Esophagus squamous epithelium (tissue), 5 donors: ENCODE data around the gene PIAS4. TPM values are rescaled to one million over a fixed set of nuclear protein-coding genes. Genes with fewer than 3 reads are reported as not detected.

Experiments used
- DNase-seq: peaks from one replicate; lab custom pipeline; 2025; lab: John Stamatoyannopoulos, UW
- H3K27ac ChIP-seq, 4 donors: fragments of 200-600 bp; sonication (generic); one replicate each; pipeline ENCODE4 v1.5.1; 2016 to 2019; ENCODE audit warnings: mild to moderate bottlenecking in 1 of 4
- H3K27me3 ChIP-seq, 4 donors: fragments of 200-600 bp; sonication (generic); 1 replicate in 3 of 4; 2 replicates in 1 of 4; pipeline versions ENCODE4 v1.5.1 to v1.6.0; 2017 to 2021; ENCODE audit warnings: antibody characterized with exemption in 1 of 4
- H3K36me3 ChIP-seq, 3 donors: fragments of 200-600 bp; sonication (generic); one replicate each; pipeline ENCODE4 v1.5.1; 2016 to 2019
- H3K4me1 ChIP-seq, 3 donors: fragments of 200-600 bp; sonication (generic); one replicate each; pipeline ENCODE4 v1.5.1; 2017 to 2019
- H3K4me3 ChIP-seq, 4 donors: fragments of 200-600 bp; sonication (generic); 1 replicate in 3 of 4; 2 replicates in 1 of 4; pipeline ENCODE4 v1.5.1; 2016 to 2019; ENCODE audit warnings: mild to moderate bottlenecking in 2 of 4, moderate library complexity in 1 of 4
- H3K9me3 ChIP-seq, 3 donors: fragments of 200-600 bp; sonication (generic); one replicate each; pipeline ENCODE4 v1.5.1; 2016 to 2019
- POLR2A ChIP-seq, 4 donors: fragments of 450-650 bp; IDR thresholded peaks; one replicate each; pipeline ENCODE4 v1.6.1; 2017; ENCODE audit warnings: antibody characterized with exemption in 4 of 4, mild to moderate bottlenecking in 4 of 4, moderate library complexity in 3 of 4
- WGBS, 2 donors: methylation state at CpG; one replicate each; pipeline ENCODE4 v1.1.5; 2018; 5-methylcytosine and 5-hydroxymethylcytosine counted together
- intact Hi-C: fragments of 100-400 bp; cut with DNase I; formaldehyde crosslinking; loops from one replicate; pipeline ENCODE4 v1.15.0; 2022
- total RNA-seq, 4 donors: library from RNA; depleted of rRNA; stranded (reverse); fragments of >200 nt; gene quantifications; one replicate each; pipeline ENCODE4 v1.1.0, GENCODE V29; 2016
- TF ChIP-seq, protein P1 (sequence below), 6 experiments: fragments of 450-650 bp in 4 of 6; fragments of 200-600 bp in 2 of 6; sonication (generic) in 2 of 6; IDR thresholded peaks; one replicate each; pipeline ENCODE4 v1.5.1; 2016 to 2019; ENCODE audit warnings: antibody characterized with exemption in 6 of 6, mild to moderate bottlenecking in 4 of 6, moderate library complexity in 4 of 6
- donor health status: DM: yes; HTN: yes; CAD: no.

PIAS4 gene
- total RNA-seq, 4 donors from 2014 or later = 11.4 to 15.1 (median 13.0) TPM

DNA sequence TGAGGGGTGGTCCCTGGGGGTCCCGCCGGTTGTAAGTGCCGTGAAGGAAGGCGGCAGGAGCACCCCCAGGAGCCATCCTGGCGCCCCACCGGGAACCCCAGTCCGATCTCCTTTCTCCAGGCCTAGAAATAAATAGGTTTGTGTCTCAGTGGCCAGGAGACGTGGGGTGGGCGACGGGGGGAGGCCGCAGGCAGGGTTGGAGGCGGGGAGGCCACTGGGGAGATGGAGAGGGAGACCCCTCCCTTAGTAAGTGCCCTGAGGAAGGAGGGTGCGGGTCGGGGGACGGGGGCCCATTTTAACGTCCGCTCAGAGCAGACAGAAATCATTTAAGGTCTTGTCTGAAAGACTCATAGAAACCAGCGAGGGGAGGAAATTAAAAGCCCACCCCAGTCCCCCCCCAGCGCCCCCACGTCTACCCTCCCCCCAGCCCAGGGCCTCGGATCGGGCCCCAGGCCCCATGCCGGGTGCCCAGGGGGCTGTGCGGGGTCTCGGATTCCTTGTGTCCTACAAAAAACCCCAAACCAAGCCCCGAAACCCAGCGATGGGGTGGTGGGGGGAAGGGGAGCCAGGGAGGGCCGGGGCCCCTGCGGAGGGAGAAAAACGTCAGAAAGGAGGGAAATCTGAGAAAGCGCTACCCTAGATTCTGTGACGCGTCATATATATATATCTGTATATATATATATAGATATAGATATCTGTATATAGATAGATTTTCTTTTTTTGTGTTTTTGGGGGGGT, 39.6 kb downstream of the PIAS4 start:
- Histone ChIP-seq H3K4me1 (peaks cover 31 to 86% (median 32%) of the 10 kb centered on the region in 3 donors), H3K4me3 (no peak overlapping the region), H3K9me3 (no peaks in the 10 kb centered on the region), H3K27ac (no peak overlapping the region), H3K36me3 (peaks cover 0 to 88% (median 18%) of the 10 kb centered on the region in 3 donors), H3K27me3 (no peaks in the 10 kb centered on the region)
- 80 to 81% methylated on average over 16 to 17 of the region's 33 CpGs for WGBS, 2 donors
- DNase-seq = no peak
- no peak for TF ChIP-seq POLR2A (IDR thresholded peaks at IDR 0.05)
- TF ChIP-seq, protein P1, sequence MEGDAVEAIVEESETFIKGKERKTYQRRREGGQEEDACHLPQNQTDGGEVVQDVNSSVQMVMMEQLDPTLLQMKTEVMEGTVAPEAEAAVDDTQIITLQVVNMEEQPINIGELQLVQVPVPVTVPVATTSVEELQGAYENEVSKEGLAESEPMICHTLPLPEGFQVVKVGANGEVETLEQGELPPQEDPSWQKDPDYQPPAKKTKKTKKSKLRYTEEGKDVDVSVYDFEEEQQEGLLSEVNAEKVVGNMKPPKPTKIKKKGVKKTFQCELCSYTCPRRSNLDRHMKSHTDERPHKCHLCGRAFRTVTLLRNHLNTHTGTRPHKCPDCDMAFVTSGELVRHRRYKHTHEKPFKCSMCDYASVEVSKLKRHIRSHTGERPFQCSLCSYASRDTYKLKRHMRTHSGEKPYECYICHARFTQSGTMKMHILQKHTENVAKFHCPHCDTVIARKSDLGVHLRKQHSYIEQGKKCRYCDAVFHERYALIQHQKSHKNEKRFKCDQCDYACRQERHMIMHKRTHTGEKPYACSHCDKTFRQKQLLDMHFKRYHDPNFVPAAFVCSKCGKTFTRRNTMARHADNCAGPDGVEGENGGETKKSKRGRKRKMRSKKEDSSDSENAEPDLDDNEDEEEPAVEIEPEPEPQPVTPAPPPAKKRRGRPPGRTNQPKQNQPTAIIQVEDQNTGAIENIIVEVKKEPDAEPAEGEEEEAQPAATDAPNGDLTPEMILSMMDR (IDR thresholded peaks at IDR 0.05) = no peak
- intact Hi-C loops = no loop called here

DNA sequence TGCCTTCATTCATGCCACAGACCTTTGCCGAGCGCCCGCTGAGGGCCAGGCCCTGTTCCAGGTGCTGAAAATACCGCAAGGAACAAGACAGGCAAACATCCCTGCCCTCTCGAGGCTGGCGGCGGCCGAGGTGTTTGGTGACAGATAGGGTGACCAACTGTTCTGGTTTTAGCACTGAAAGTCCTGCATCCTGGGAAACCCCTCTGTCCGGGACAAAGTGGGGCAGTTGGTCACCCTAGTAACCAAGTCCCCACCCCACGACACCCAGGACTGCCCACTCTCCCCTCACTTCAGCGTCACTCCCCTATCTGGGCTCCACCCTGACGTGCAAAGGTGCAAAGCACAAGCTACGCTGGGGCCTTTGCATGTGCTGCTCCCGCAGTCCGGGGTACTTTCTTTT, 41.9 kb downstream of the PIAS4 start:
- TF ChIP-seq POLR2A (IDR thresholded peaks at IDR 0.05) = no peak
- TF ChIP-seq, protein P1 (IDR thresholded peaks at IDR 0.05) = no peak
- 73% methylated on average over 7 to 12 of the region's 15 CpGs for WGBS, 2 donors
- Histone ChIP-seq H3K27ac (peak overlapping the region in 3 of 4 donors; percentile 9 to 89 (median 28)), H3K9me3 (no peaks in the 10 kb centered on the region), H3K4me1 (peaks cover 36 to 86% (median 37%) of the 10 kb centered on the region in 3 donors), H3K4me3 (no peak overlapping the region), H3K27me3 (no peaks in the 10 kb centered on the region), H3K36me3 (peaks cover 18 to 98% (median 35%) of the 10 kb centered on the region in 3 donors)
- DNase-seq = no peak
- intact Hi-C loops = no loop called here

- H3K27ac ChIP-seq = peak overlapping the region; percentile 78 to 89 (median 88)
- no peaks in the 10 kb centered on the region for H3K9me3 ChIP-seq
- 39 to 55% methylated on average over 8 of the region's 15 CpGs for WGBS, 2 donors
- DNase-seq = no peak
- peaks cover 28 to 99% (median 37%) of the 10 kb centered on the region in 3 donors for H3K36me3 ChIP-seq
- intact Hi-C loops = loop anchor here (10.0 kb wide), 1 partner anchor 83 kb away; no protein-coding TSS in a partner anchor
- H3K4me1 ChIP-seq = peaks cover 37 to 87% (median 42%) of the 10 kb centered on the region in 3 donors
- peak overlapping the region in 3 of 4 donors; percentile 4 to 51 (median 22) for H3K4me3 ChIP-seq
- H3K27me3 ChIP-seq = no peaks in the 10 kb centered on the region
- TF ChIP-seq, protein P1 (IDR thresholded peaks at IDR 0.05) = no peak
- TF ChIP-seq POLR2A (IDR thresholded peaks at IDR 0.05) = no peak
These were observed 43.9 kb downstream of the PIAS4 start for GRCh38 chr19:4051175-4052101.

DNA sequence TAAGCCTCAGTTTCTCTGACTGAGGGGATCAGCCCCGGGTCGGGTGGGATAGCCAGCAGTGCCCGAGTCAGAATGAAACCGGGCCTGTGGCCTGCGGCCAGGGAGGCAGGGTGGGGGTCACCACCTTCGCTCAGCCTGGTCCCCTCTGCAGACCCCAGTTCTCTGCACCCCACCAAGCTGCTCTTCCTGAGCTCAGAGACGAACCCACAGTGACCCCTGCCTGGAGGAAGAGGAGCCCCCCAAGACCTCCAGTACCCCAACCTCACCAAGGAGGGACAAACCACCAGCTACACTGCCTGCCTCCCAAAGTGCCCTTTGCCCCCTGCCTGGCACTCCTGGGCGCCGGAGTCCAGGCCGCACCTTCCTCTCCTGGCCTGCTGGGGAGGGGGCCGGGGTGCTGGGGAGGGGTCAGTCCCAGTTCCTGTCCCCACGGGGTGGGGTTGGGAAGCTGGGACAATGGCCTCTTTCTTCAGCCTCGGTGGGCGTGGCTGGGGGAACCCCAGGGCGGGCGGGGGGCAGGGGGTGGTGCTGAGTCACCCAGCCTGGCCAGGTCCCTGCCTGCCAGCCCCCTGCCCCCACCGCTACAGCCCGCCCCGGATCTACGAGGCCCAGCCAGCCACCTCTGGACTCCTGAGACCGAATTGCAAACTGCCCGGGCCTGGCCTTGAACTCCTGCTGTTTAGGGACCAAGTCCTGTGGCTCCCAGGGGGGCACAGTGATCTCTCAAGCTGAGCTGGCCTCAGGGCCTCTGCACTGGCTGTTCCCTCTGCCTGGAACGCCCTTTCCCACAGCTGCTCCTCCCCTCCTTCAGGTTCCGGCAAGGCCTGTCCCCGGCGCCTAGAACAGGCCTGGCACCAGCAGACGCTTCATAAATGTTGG, 44.8 kb downstream of the PIAS4 start:
- 3 to 24% methylated on average over 5 to 7 of the region's 27 CpGs for WGBS, 2 donors
- TF ChIP-seq POLR2A (IDR thresholded peaks at IDR 0.05) = no peak
- TF ChIP-seq, protein P1 (IDR thresholded peaks at IDR 0.05) = no peak
- intact Hi-C loops = loop anchor here (10.0 kb wide), 1 partner anchor 82 kb away; no protein-coding TSS in a partner anchor
- H3K4me3 ChIP-seq = peak overlapping the region in 3 of 4 donors; percentile 4 to 51 (median 22)
- peak overlapping the region; percentile 78 to 89 (median 88) for H3K27ac ChIP-seq
- H3K4me1 ChIP-seq = peaks cover 37 to 89% (median 42%) of the 10 kb centered on the region in 3 donors
- no peaks in the 10 kb centered on the region for H3K27me3 ChIP-seq
- no peak for DNase-seq
- H3K36me3 ChIP-seq = peaks cover 28 to 99% (median 31%) of the 10 kb centered on the region in 3 donors
- H3K9me3 ChIP-seq = no peaks in the 10 kb centered on the region
